AG10803 (cell line): Measurements from ENCODE around the gene CD8A.

Experiments used
- DNase-seq: peaks from one replicate; pipeline ENCODE4 v3.0.0; 2010; ENCODE audit warnings: low read depth
- H3K4me3 ChIP-seq: 2 replicates; pipeline ENCODE4 v1.5.1; 2011; ENCODE audit warnings: mild to moderate bottlenecking, low read length, control low read depth
- CTCF ChIP-seq: conservative IDR thresholded peaks from 2 replicates; pipeline ENCODE4 v1.5.1; 2011; ENCODE audit warnings: mild to moderate bottlenecking, low read length, control low read depth, inconsistent platforms

The CD8A gene

GRCh38 chr2:86783615-86784339, 6.9 kb downstream of the CD8A start:
- no peak overlapping the region for H3K4me3 ChIP-seq
- no peak for DNase-seq
- TF ChIP-seq CTCF, result no peak

GRCh38 chr2:86782748-86783147, 8.0 kb downstream of the CD8A start:
- TF ChIP-seq CTCF, result no peak
- DNase-seq, result no peak

DNA sequence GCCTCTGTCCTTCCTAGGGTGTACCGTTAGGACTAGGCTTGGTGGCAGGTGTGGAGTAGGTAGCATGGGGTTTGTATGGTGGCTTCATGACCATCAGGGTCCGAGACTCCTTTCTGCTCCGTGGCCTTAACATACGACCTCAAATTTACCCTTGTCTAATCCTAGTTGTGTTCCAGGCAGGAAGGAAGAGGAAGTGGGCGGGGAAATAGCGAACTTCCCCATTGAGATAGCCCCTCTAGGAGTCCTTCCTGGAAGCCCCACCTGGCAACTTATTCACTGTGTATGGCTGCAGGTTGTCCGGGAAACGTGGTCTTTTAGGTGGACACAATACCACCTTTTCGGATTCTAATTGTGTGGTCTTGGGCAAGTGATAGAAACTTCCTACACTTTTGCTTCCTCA, 9.3 kb downstream of the CD8A start:
- no peak overlapping the region for H3K4me3 ChIP-seq
- DNase-seq, result no peak
- no peak for TF ChIP-seq CTCF

More at GRCh38 chr2:86782748-86783147, 8.0 kb downstream of the CD8A start:
- H3K4me3 ChIP-seq, result no peak overlapping the region

DNA sequence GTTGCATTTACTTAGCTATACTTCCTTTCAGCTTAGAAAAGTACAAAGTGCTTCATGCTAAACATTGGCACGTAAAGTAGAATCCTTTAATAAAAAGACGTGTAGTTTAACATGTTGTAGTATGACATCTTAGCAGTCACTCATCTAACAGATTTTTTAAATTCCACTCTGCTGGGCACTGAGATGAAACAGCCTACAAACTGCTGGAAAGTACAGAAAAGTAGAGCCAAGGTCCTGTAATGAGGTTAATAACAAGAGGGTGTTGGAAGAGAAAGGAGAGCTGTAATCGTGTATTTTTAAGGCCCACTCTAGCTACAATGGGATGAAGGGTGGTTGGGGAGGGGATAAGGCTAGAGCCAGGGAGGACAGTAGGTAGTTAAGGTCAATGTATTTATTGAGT, 10.7 kb downstream of the CD8A start:
- no peak for DNase-seq
- no peak overlapping the region for H3K4me3 ChIP-seq
- no peak for TF ChIP-seq CTCF

DNA sequence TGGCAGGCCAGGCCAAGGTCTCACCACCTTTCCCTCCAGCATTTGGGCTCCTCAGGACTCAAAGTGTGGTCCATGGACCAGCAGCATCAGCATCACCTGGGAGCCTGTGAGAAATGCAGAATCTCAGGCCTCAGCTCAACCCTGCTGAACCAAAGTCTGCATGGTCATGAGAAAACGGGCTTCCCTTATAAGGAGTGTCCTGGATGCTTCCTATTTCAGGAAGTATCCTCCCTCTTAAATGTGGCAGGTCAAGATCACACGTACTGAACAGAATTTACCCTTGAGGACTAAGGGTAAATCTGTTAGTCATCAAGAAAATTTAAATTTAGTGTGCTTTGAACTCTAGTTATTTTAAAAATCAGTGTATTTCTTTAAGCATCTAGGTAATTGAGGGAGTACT, 11.8 kb downstream of the CD8A start:
- no peak for TF ChIP-seq CTCF
- no peak overlapping the region for H3K4me3 ChIP-seq
- no peak for DNase-seq

GRCh38 chr2:86776532-86776931, 14.2 kb downstream of the CD8A start:
- H3K4me3 ChIP-seq, result no peak overlapping the region

More at GRCh38 chr2:86776532-86776931, 14.2 kb downstream of the CD8A start:
- TF ChIP-seq CTCF, result no peak
- DNase-seq, result no peak
